ENCODE results near the gene AATK. TPM values are rescaled to one million over a fixed set of nuclear protein-coding genes. Genes with fewer than 3 reads are reported as not detected.
A peak's percentile ranks its signal among the peaks of the same experiment; 100 is the strongest.
"Not testable (repeated sequence)": the region's sequence is repeated elsewhere in the genome, so short reads cannot be mapped to it uniquely, and the experiment has no call there.

AATK gene
- polyA plus RNA-seq, 5 donors = 8.9 to 27.2 (median 16.6) TPM

DNA sequence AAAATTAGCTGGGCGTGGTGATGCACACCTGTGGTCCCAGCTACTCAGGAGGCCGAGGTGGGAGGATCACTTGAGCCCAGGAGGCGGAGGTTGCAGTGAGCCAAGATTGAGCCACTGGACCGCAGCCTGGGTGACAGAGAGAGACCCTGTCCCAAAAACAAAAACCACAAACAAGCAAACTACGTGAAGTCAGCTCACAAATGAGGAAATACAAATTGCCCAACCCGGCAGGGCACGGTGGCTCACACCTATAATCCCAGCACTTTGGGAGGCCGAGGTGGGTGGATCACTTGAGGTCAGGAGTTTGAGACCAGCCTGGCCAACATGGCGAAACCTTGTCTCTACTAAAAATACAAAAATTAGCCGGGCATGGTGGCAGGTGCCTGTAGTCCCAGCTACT lies 19.8 kb downstream of the AATK start:
- DNase-seq = not testable (repeated sequence)

DNA sequence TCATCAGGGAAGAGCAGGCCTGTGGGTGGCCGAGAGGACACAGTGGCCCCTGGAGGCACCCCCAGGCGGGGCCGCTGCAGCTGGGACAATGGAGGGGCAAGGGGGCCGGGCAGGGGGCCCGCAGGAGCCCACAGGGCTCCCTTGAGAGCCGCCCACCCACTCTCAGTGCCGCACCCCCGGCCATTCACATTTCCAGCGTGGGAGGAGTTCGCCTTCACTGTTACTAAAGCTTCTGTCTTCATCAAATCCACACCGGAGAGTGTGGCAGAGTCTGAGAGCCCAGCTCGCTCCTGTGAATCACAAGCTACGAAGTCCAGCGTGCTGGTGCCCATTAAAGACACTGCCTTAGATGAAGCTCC lies 21.6 kb downstream of the AATK start:
- no peak for DNase-seq

DNA sequence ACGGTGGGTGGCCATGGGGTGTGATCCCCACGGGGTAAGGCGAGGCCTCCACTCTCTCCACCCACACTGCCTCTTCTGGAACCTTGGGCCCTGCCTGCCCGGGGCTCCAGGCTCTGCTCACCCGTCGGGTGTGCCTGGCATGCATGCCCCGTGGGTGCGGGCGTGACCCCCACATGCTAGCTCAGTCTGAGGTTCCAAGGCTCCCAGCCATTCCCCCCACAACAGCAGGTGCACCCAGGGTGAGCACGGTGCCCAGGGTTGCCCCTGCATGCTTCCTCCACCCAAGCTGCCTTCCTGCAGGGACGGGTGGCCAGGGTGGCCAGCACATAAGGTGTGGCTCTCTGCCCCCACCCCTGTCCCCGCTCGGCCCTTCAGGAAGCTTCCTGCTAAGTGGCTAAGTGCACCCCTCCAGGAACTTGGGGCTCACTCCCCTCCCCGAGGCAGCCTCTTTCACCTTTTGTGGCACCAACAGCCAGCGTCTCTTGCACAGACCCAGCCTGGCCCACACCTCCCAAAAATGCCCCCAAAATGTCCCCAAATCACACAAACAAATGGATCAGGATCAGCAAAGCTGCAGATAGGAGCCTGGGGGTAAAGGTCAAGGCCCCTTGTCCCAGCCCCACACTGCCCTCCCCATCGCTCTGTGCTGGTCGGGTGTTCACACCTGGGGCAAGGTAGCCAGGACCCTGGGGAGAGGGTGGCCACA lies 22.2 kb downstream of the AATK start:
- no peak for DNase-seq

DNA sequence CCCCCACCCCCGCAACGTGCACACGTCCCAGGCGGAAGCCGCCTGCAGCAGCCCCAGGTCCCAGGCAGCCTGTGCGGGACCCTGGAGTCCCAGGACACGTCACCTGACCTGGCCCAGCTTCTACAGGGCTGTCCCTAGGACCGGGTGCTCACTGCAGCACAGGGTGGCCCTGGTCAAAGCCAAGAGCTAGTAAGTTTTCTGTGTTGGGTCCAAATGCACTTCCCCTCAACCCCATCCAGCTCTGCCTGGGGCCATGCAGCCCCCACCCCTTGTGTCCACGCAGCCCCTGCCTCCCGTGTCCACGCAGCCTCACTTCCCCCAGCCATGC lies 22.9 kb downstream of the AATK start:
- DNase-seq = no peak

- DNase-seq = peak; percentile 66 to 73
Measured at GRCh38 chr17:81142301-81143199, 23.5 kb downstream of the AATK start.

GRCh38 chr17:81140695-81141094 lies 25.3 kb downstream of the AATK start:
- DNase-seq = no peak

DNA sequence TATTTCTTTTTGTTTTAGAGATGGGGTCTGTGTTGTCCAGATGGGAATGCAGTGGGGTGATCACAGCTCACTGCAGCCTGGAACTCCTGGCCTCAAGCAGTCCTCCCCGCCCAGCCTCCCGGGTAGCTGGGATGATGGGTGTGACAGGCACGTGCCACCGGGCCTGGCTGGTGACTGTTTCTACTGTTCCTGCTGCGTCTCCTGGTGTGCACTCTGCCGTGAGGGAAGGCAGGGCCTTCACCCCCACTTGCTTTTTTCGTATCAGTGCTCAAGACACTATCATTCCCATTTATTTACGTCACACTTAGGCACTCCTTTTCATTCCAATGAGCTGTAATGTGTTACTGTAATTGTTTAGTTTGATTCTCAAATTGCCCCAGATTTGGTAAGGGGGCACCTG lies 26.0 kb downstream of the AATK start:
- DNase-seq = no peak

DNA sequence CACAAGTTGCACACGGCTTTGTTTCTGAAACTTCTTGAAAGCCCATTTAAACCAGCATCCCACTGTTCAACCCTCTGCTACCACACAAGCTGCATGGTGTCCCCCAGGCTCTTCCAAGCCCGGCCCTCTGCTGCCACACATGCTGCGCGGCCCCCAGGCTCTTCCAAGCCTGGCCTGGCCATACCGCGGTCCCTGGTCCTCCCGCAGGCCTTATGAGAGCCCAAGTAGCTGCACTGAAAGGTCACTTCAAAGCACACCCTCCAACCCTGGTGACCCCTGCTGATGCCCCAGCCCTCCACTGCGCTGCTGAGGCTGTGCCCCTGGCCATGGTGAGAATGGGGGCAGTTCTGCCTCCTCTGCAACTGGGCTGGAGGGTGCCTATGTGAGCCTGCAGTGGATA lies 26.6 kb downstream of the AATK start:
- no peak for DNase-seq

- no peak for DNase-seq
Measured at GRCh38 chr17:81138500-81138899, 27.5 kb downstream of the AATK start.

GRCh38 chr17:81138083-81138482 lies 27.9 kb downstream of the AATK start:
- DNase-seq = no peak

DNA sequence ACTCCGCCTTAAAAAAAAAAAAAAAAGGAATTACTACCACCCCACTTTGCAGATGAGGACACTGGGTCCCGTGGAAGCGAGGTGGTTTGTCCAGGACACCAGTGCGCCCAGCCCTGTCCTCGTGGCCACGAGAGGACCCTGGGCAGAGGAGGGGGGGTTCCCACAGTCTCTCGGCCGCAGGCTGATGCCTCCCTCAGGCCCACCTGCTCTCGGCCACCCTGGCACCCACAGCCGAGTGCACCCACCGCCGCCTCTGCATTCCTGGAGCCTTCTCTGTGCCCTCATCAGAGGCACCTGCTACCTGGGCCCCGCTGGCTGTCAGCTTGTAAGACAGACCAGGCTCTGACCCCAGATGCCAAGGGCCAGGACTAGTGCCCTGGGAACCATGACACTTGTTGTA lies 28.8 kb downstream of the AATK start:
- DNase-seq = no peak

- no peak for DNase-seq
Measured at GRCh38 chr17:81136366-81136765, 29.7 kb downstream of the AATK start.

- no peak for DNase-seq
Measured at GRCh38 chr17:81135505-81136278, 30.3 kb downstream of the AATK start.

GRCh38 chr17:81134064-81134781 lies 31.8 kb downstream of the AATK start:
- no peak for DNase-seq

DNA sequence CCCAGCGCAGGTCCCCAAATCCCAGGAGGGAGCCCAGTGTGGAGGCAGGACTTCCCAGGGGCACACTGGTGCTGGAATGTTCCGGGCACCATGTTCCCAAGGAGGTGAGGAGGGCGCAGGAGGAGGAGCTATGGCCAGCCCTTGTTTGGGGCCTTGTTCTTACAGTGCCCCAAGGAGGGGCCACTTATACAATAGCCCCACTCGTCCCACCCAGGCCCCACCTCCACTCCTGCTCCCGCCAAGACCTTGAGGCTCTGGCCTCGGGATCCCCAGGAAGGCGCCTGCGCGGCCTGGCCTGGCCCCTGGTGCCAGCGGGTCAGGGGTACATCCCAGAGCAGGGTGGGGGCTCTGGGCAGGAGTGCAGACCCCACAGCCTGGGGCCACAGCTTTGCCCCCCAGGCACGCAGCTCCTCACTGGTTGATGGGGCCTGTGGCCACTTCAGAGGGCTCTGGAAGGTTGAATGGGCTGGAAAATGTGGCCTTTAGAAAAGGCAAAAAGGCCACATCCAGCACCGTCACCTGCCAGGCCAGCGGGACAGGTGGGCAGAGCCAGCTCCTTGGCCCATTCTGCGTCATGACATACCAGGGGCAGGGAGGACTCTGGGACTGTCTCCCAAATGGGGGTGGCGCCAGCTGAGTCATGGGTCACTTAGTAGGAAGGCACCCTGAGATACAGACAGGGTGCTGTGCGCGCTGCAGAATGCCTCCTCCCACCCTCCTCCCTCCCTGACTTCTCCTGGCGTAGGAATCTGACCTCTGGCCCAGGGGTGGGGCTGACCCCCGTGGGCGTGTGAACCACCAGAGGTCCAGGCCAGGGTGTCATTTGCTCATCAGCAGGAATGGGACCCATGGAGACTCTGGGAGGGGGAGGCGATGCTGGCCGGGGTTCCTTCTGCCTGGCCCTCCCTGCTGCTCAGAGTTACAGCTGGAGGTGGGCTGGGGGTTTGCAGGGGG lies 33.0 kb downstream of the AATK start:
- no peak for DNase-seq

- DNase-seq = no peak
Measured at GRCh38 chr17:81132197-81132540, 33.9 kb downstream of the AATK start.

GRCh38 chr17:81131486-81132196 lies 34.4 kb downstream of the AATK start:
- DNase-seq = peak in 1 of 2 donors; percentile 35

- no peak for DNase-seq
Measured at GRCh38 chr17:81130385-81131361, 35.3 kb downstream of the AATK start.

Measured in right lung (tissue), 5 donors.